AG10803 (cell line): ENCODE measurements around the gene TUT4.
A peak's percentile ranks its signal among the peaks of the same experiment; 100 is the strongest.

Experiments
- DNase-seq: peaks from one replicate; pipeline ENCODE4 v3.0.0; 2010; ENCODE audit warnings: low read depth
- H3K4me3 ChIP-seq: 2 replicates; pipeline ENCODE4 v1.5.1; 2011; ENCODE audit warnings: mild to moderate bottlenecking, low read length, control low read depth
- TF ChIP-seq, protein P1 (sequence below): conservative IDR thresholded peaks from 2 replicates; pipeline ENCODE4 v1.5.1; 2011; ENCODE audit warnings: mild to moderate bottlenecking, low read length, control low read depth, inconsistent platforms

Gene TUT4

DNA sequence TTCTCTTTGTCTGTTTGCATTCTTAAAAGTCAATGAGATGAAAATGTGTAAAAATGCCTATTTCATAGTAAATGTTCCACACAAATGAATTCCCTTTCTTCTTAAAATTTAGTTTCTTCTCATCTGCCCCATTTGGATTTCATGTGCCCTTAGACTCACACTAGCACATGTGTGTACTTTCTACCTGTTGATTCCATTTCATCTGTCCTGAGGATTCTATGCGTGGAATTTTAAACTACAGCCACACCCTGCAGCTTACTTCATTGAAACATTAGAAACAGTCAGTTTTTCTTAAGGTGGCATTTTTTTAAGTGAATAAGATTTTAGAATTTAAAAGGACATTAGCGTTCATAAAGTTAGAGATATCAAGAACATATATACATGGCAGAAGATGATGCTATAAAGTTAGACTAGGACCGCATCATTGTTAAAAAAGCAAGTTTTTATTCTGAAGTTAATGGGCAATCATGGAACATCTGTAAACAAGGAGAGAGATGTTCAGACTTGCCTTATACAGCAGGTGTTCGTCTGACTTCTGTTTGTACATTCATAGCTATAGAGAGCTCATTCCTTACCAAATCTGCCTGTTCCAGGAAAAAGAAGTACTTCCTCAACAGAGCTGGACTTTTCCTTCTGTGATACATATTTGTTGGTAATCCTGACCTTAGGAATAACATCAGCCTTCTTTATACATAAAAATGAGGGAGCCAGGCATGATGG, 3.9 kb upstream of the TUT4 start:
- DNase-seq, result no peak
- TF ChIP-seq, protein P1, sequence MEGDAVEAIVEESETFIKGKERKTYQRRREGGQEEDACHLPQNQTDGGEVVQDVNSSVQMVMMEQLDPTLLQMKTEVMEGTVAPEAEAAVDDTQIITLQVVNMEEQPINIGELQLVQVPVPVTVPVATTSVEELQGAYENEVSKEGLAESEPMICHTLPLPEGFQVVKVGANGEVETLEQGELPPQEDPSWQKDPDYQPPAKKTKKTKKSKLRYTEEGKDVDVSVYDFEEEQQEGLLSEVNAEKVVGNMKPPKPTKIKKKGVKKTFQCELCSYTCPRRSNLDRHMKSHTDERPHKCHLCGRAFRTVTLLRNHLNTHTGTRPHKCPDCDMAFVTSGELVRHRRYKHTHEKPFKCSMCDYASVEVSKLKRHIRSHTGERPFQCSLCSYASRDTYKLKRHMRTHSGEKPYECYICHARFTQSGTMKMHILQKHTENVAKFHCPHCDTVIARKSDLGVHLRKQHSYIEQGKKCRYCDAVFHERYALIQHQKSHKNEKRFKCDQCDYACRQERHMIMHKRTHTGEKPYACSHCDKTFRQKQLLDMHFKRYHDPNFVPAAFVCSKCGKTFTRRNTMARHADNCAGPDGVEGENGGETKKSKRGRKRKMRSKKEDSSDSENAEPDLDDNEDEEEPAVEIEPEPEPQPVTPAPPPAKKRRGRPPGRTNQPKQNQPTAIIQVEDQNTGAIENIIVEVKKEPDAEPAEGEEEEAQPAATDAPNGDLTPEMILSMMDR, result no peak
- H3K4me3 ChIP-seq, result no peak overlapping the region

DNA sequence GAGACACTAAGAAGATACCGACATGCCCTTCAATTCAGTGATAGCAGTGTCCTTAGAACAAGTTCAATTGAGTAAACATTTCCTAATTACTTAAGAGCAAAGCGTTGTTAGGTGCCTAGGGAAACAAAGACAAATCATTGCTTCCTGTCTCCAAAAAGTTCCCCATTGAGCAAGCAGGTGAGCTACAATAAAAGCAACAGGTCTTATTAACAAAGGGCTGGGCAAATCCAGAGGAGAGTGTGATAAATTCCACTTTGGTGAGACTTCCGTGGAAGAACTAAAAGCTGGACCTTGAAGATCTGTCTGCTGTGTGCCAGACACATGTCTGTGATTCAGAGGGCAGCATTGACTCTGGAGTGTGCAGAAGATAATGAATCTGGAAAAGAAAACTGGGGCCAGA, 1.9 kb upstream of the TUT4 start:
- TF ChIP-seq, protein P1, result no peak
- no peak overlapping the region for H3K4me3 ChIP-seq
- DNase-seq, result peak; percentile 27

- peak overlapping the region; percentile 81 for H3K4me3 ChIP-seq
- TF ChIP-seq, protein P1, result no peak
- no peak for DNase-seq
Observed at GRCh38 chr1:52554267-52554640, 1.4 kb upstream of the TUT4 start.

DNA sequence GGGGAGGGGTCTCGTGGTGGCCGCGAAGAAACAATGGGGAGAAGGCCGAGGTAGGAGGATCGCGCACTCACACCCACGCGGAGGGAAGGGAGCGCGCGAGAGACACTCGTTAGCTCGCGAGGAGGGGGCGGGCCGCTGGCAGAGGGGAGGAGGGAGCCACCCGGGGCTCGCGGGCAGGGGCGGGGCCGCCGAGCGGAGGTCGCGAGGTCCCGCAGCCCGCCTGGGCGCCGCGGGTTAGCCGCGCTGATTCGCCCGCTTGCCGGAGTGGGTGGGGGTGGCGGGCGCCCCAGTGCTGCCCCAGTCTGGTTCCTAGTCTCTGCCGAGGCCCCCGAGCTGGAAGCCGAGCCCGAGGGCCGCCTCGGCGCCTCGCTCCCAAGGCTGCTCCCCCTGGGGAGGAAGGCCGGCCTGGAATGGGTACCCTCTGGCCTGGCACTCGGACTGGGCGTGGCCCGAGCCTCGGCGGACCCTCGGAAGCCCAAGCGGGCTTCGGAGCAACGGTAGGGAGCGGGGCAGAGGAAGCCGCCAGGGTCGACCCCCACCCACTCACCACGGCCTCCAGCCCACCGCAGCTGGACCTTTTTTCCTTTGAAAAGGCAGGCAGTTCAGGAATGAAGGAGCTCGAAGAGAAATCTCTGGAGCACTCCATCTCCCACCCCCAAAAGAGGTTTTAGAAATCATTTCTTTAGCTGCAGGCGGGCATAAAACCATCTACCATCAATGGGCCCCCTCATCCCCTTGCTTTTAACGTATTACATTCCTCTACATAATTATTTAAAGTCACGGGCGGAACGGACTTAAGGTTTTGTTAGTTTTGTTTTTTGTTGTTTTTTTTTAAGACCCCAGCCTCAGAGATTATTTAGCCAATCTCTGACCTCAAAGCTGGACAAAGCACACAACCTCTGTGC, 722 bp upstream of the TUT4 start:
- TF ChIP-seq, protein P1, result no peak
- peak overlapping the region; percentile 81 for H3K4me3 ChIP-seq
- DNase-seq, result peak; percentile 84

DNA sequence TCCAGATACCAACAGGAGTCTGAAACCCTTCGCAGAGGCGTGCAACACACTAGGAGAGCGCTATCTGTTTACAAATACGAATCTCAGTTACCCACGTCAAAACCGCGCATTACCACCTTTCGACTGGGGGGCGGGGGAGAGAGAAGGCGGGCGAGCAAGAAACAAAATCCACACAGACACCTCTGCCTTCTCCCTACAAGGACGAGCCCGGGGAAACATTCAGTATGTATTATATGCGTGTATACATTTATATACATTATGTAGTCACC, 722 bp downstream of the TUT4 start:
- H3K4me3 ChIP-seq, result peak overlapping the region; percentile 81
- TF ChIP-seq, protein P1, result no peak
- DNase-seq, result peak; percentile 66

- DNase-seq, result peak; percentile 33
- H3K4me3 ChIP-seq, result peak overlapping the region; percentile 81
- TF ChIP-seq, protein P1, result no peak
Observed at GRCh38 chr1:52551507-52552235, 1.2 kb downstream of the TUT4 start.
